Measurements from ENCODE around the gene ABCA1.

DNA sequence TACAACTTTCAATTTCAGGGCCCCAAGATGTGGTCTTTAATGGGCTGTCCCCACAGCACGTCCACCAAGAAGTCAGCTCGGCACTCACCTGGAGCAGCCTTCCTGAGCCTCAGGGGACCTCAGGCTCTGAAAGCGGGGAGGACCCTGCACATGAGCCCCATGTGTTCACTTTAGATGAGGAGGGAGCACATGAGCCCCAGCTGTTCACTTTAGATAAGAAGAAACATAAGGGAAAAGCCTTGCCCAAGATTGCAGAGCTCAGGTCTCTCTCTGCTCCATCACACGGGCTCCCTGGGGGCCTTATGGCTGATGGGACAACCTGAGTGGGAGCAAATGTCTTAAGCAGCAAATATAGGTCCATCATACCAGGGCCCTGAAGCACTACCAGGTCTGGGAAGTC lies 107.6 kb downstream of the ABCA1 start:
- no peak for TF ChIP-seq SUZ12 (IDR thresholded peaks at IDR 0.05; ENCODE audit: unreplicated experiment)
- TF ChIP-seq, protein P1, sequence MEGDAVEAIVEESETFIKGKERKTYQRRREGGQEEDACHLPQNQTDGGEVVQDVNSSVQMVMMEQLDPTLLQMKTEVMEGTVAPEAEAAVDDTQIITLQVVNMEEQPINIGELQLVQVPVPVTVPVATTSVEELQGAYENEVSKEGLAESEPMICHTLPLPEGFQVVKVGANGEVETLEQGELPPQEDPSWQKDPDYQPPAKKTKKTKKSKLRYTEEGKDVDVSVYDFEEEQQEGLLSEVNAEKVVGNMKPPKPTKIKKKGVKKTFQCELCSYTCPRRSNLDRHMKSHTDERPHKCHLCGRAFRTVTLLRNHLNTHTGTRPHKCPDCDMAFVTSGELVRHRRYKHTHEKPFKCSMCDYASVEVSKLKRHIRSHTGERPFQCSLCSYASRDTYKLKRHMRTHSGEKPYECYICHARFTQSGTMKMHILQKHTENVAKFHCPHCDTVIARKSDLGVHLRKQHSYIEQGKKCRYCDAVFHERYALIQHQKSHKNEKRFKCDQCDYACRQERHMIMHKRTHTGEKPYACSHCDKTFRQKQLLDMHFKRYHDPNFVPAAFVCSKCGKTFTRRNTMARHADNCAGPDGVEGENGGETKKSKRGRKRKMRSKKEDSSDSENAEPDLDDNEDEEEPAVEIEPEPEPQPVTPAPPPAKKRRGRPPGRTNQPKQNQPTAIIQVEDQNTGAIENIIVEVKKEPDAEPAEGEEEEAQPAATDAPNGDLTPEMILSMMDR (IDR thresholded peaks at IDR 0.05 in 2 of 3, conservative IDR thresholded peaks at IDR 0.05 in 1 of 3; ENCODE audit: control insufficient read depth in 2 of 3, extremely low read depth in 1 of 3, insufficient read depth in 1 of 3, low read depth in 3 of 3, low read length in 3 of 3): no peak
- no peak for TF ChIP-seq CHD4 (IDR thresholded peaks at IDR 0.05)
- no peak for TF ChIP-seq POLR2AphosphoS5 (IDR thresholded peaks at IDR 0.05; ENCODE audit: low read length)
- TF ChIP-seq ZNF384 (IDR thresholded peaks at IDR 0.05; ENCODE audit: borderline replicate concordance, low read depth, low read length): no peak
- TF ChIP-seq MXI1 (IDR thresholded peaks at IDR 0.05; ENCODE audit: low read depth, low read length): no peak
- no peak for TF ChIP-seq NRF1 (conservative IDR thresholded peaks at IDR 0.05; ENCODE audit: low read depth, low read length)
- TF ChIP-seq RCOR1 (conservative IDR thresholded peaks at IDR 0.05; ENCODE audit: low read depth, low read length): no peak
- no peak for TF ChIP-seq MYC (IDR thresholded peaks at IDR 0.05; ENCODE audit: insufficient read depth, insufficient read length, insufficient replicate concordance, low read length, severe bottlenecking)
- TF ChIP-seq, protein P2, sequence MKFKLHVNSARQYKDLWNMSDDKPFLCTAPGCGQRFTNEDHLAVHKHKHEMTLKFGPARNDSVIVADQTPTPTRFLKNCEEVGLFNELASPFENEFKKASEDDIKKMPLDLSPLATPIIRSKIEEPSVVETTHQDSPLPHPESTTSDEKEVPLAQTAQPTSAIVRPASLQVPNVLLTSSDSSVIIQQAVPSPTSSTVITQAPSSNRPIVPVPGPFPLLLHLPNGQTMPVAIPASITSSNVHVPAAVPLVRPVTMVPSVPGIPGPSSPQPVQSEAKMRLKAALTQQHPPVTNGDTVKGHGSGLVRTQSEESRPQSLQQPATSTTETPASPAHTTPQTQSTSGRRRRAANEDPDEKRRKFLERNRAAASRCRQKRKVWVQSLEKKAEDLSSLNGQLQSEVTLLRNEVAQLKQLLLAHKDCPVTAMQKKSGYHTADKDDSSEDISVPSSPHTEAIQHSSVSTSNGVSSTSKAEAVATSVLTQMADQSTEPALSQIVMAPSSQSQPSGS (IDR thresholded peaks at IDR 0.05; ENCODE audit: low read length): no peak
- no peak for TF ChIP-seq CBFB (IDR thresholded peaks at IDR 0.05; ENCODE audit: low read depth)
